Thoracic aorta (tissue), 2 donors: ENCODE data around the gene IGFBP4. TPM values are rescaled to one million over a fixed set of nuclear protein-coding genes. Genes with fewer than 3 reads are reported as not detected.
A peak's percentile ranks its signal among the peaks of the same experiment; 100 is the strongest.

ENCODE experiments used
- ATAC-seq: fragments of 150-250 bp; one replicate; pipeline ENCODE4 v1.8.0; 2017; ENCODE audit warnings: low read depth; ENCODE audit not compliant: insufficient number of reproducible peaks, low FRiP score
- DNase-seq: peaks from one replicate; pipeline ENCODE4 v3.0.0-alpha.2; 2020; ENCODE audit warnings: low spot score
- H3K27ac ChIP-seq, 2 donors: fragments of 200-600 bp; sonication (generic); 1 replicate in 1 of 2; 2 replicates in 1 of 2; pipeline ENCODE4 v1.5.1; 2016; ENCODE audit warnings: mild to moderate bottlenecking in 2 of 2, moderate library complexity in 2 of 2
- H3K27me3 ChIP-seq: fragments of 200-600 bp; sonication (generic); replicated peaks from 2 replicates; pipeline ENCODE4 v1.6.0; 2016; ENCODE audit warnings: mild to moderate bottlenecking; ENCODE audit not compliant: insufficient read depth
- H3K36me3 ChIP-seq: fragments of 200-600 bp; sonication (generic); one replicate; pipeline ENCODE4 v1.5.1; 2016
- H3K4me1 ChIP-seq, 2 donors: fragments of 200-600 bp; sonication (generic); 1 replicate in 1 of 2; 2 replicates in 1 of 2; pipeline versions ENCODE4 v1.5.1 to v1.6.0; 2016; ENCODE audit warnings: low read depth in 2 of 2, mild to moderate bottlenecking in 1 of 2; ENCODE audit not compliant: control insufficient read depth in 1 of 2
- H3K4me3 ChIP-seq: fragments of 200-600 bp; sonication (generic); 2 replicates; pipeline ENCODE4 v1.5.1; 2016; ENCODE audit warnings: mild to moderate bottlenecking
- H3K9me3 ChIP-seq: fragments of 200-600 bp; sonication (generic); 2 replicates; pipeline ENCODE4 v1.5.1; 2016
- total RNA-seq, 2 donors: library from RNA; depleted of rRNA; stranded (reverse); fragments of >200 nt; gene quantifications; one replicate each; pipeline versions ENCODE4 v1.1.0 to v1.2.3, GENCODE V29; 2016
- TF ChIP-seq, protein P1 (sequence below): fragments of 200-600 bp; sonication (generic); IDR thresholded peaks from one replicate; pipeline ENCODE4 v1.5.1; 2019; ENCODE audit warnings: antibody characterized with exemption

Gene IGFBP4
- total RNA-seq, 2 donors from 2014 or later = 177 to 310 TPM

- DNase-seq (no peak), ATAC-seq (no peak)
- Histone ChIP-seq H3K36me3 (no peaks in the 10 kb centered on the region), H3K4me3 (peak overlapping the region; percentile 83), H3K27me3 (no peaks in the 10 kb centered on the region), H3K4me1 (peaks cover 19 to 49% of the 10 kb centered on the region in 2 donors), H3K27ac (peak overlapping the region; percentile 78 to 83), H3K9me3 (no peaks in the 10 kb centered on the region)
- TF ChIP-seq, protein P1, sequence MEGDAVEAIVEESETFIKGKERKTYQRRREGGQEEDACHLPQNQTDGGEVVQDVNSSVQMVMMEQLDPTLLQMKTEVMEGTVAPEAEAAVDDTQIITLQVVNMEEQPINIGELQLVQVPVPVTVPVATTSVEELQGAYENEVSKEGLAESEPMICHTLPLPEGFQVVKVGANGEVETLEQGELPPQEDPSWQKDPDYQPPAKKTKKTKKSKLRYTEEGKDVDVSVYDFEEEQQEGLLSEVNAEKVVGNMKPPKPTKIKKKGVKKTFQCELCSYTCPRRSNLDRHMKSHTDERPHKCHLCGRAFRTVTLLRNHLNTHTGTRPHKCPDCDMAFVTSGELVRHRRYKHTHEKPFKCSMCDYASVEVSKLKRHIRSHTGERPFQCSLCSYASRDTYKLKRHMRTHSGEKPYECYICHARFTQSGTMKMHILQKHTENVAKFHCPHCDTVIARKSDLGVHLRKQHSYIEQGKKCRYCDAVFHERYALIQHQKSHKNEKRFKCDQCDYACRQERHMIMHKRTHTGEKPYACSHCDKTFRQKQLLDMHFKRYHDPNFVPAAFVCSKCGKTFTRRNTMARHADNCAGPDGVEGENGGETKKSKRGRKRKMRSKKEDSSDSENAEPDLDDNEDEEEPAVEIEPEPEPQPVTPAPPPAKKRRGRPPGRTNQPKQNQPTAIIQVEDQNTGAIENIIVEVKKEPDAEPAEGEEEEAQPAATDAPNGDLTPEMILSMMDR = no peak
Observed at GRCh38 chr17:40442392-40443195, 656 bp upstream of the IGFBP4 start.

DNA sequence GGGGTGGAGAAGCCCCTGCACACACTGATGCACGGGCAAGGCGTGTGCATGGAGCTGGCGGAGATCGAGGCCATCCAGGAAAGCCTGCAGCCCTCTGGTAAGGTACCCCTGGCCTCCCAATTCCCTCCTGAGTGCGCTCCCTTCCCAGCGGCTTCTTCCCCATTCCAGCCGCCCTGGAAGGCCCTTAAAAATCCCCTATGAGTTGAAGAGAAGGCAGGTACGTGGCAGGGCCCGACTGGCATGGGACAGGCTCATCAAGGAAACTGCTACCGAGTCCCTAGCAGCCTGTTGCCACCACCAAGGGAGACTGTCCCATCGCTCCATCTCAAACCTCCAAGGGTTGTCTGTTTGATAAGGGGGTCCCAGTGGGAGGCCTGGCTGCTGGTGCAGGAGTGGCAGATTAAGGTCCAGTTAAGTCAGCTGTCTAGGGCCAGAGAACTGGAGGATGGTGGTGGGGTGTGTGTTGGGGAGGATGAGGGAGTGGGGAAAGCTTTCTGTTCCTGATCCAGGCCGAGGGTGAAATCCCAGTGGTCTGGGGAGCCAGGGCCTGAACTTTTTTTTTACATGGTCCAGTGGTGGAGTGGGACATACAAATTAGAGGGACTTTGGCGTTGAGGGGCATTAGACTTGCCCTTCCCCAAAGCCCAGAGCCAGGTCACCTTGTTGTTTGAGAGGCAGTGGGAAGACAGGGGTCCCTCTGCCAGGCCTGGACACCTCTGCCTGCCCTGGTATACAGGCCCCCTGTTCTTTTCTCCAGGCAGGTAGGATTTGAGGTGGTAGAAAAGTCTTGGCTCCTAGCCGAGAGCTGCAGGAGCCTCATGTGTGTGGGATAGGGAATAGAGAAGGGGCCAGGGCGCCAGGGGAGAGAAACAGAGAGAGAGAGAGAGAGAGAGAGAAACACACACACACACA is 994 bp downstream of the IGFBP4 start:
- no peaks in the 10 kb centered on the region for H3K36me3 ChIP-seq
- peak overlapping the region; percentile 83 for H3K4me3 ChIP-seq
- no peaks in the 10 kb centered on the region for H3K27me3 ChIP-seq
- DNase-seq (no peak), ATAC-seq (no peak)
- peak overlapping the region; percentile 78 to 83 for H3K27ac ChIP-seq
- peaks cover 34 to 65% of the 10 kb centered on the region in 2 donors for H3K4me1 ChIP-seq
- TF ChIP-seq, protein P1 = no peak
- no peaks in the 10 kb centered on the region for H3K9me3 ChIP-seq

DNA sequence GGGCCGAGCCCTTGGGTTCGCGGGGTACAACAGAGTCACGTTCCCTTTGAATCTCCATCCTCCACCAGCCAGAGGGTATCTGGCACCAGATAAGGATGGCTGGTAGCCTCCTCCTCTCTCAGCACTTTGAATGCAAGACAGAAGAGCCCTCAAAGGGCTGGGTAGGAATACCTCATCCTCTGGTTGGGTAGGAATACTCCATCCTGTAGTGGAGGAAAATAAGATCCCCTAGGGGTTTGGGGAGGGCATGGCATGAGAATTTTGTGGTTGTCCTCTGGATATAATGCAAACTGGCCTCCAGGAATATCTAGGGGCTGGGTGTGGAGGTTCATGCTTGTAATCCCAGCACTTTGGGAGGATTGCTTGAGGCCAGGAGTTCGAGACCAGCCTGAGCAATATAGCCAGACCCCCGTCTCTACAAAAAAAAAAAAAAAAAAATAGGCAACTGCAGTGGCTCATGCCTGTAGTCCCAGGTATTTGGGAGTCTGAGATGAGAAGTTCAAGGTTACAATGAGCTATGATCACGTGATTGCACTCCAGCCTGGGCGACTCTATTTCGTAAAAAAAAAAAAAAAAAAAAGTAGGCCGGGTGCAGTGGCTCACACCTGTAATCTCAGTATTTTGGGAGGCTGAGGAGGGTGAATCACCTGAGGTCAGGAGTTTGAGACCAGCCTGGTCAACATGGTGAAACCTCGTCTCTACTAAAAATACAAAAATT is 2.7 kb downstream of the IGFBP4 start:
- Histone ChIP-seq H3K27ac (peak overlapping the region; percentile 78 to 83), H3K4me3 (peak overlapping the region; percentile 83), H3K36me3 (no peaks in the 10 kb centered on the region), H3K27me3 (no peaks in the 10 kb centered on the region), H3K9me3 (no peaks in the 10 kb centered on the region), H3K4me1 (peaks cover 41 to 82% of the 10 kb centered on the region in 2 donors)
- DNase-seq (no peak), ATAC-seq (no peak)
- TF ChIP-seq, protein P1 = no peak

DNA sequence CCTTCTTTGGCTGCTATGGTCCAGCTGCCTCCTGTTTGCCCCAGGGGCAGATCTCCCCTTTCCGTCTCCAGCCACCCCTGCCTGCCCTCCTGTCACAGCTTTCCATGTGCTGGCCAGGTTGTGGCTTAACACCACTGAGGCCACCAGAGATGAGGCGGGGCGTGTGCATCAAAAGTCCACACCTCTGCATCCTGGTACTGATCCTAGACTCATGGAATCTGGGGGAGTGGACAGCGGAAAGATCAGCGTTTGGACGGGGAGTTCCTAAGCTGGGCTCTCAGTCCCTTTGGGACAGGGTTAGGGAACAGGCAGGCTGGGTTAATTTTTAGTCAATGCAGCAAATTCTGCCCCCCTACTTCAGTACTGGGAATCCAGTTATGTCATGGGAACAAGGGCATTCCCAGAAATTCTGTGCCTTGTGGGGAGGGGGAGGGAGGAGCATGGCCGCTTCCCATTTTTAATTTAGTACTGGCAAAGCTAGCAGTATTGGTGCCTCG is 3.9 kb downstream of the IGFBP4 start:
- H3K27me3 ChIP-seq = no peaks in the 10 kb centered on the region
- DNase-seq (no peak), ATAC-seq (no peak)
- H3K36me3 ChIP-seq = no peaks in the 10 kb centered on the region
- no peaks in the 10 kb centered on the region for H3K9me3 ChIP-seq
- H3K4me1 ChIP-seq = peaks cover 48 to 90% of the 10 kb centered on the region in 2 donors
- H3K27ac ChIP-seq = peak overlapping the region; percentile 57 to 72
- peak overlapping the region; percentile 48 for H3K4me3 ChIP-seq
- TF ChIP-seq, protein P1 = no peak
